Measurements from ENCODE around the gene PRPF6. TPM values are rescaled to one million over a fixed set of nuclear protein-coding genes. Genes with fewer than 3 reads are reported as not detected.

The PRPF6 gene
- total and polyA plus RNA-seq, 2 of the 13 experiments (the other 11 are each of a cell fraction or from before 2014, with no cell fraction given), result 63.7 to 101 TPM

GRCh38 chr20:64042054-64042781 lies 61.3 kb downstream of the PRPF6 start (continued):
- TF ChIP-seq DZIP1 (CRISPR knock-in tag; IDR thresholded peaks at IDR 0.05), result peak; percentile 54; the same call in 1 of the 2 replicates
- no peak; the same call in 1 of the 2 replicates for TF ChIP-seq SATB2 (CRISPR knock-in tag; IDR thresholded peaks at IDR 0.05)
- no peak for TF ChIP-seq ZNF552 (CRISPR knock-in tag; IDR thresholded peaks at IDR 0.05; ENCODE audit: borderline replicate concordance)
- no peak for TF ChIP-seq NFIC (IDR thresholded peaks at IDR 0.05; ENCODE audit: low read length)
- no peak for TF ChIP-seq MLXIP (CRISPR knock-in tag; IDR thresholded peaks at IDR 0.05; ENCODE audit: borderline replicate concordance)
- peak; percentile 28; the same call in 1 of the 2 replicates for TF ChIP-seq ZNF205 (CRISPR knock-in tag; IDR thresholded peaks at IDR 0.05)
- TF ChIP-seq ZFYVE20 (CRISPR knock-in tag; IDR thresholded peaks at IDR 0.05; ENCODE audit: borderline replicate concordance, low read depth), result no peak
- no peak for TF ChIP-seq ZNF17 (CRISPR knock-in tag; IDR thresholded peaks at IDR 0.05)
- TF ChIP-seq MTA1 (CRISPR knock-in tag; IDR thresholded peaks at IDR 0.05; ENCODE audit: borderline replicate concordance), result peak; percentile 88; the same call in 1 of the 2 replicates
- TF ChIP-seq ZNF569 (CRISPR knock-in tag; IDR thresholded peaks at IDR 0.05; ENCODE audit: borderline replicate concordance), result no peak
- no peak for TF ChIP-seq TARDBP (CRISPR knock-in tag; IDR thresholded peaks at IDR 0.05)
- peak; percentile 89 for TF ChIP-seq ZNF790 (CRISPR knock-in tag; IDR thresholded peaks at IDR 0.05; ENCODE audit: borderline replicate concordance)
- peak; percentile 39; the same call in 1 of the 2 replicates for TF ChIP-seq NKX3-1 (CRISPR knock-in tag; IDR thresholded peaks at IDR 0.05)
- TF ChIP-seq CBFB (CRISPR knock-in tag; IDR thresholded peaks at IDR 0.05), result peak; percentile 78; the same call in 1 of the 2 replicates
- 0 out of 2 replicates have a peak, but pooled peaks have one; percentile 38 for TF ChIP-seq KLF13 (CRISPR knock-in tag; IDR thresholded peaks at IDR 0.05)
- TF ChIP-seq ZNF446 (CRISPR knock-in tag; IDR thresholded peaks at IDR 0.05), result peak; percentile 93
- peak; percentile 80; the same call in 1 of the 2 replicates for TF ChIP-seq ZGPAT (CRISPR knock-in tag; IDR thresholded peaks at IDR 0.05)
- TF ChIP-seq ZBTB2 (CRISPR knock-in tag; IDR thresholded peaks at IDR 0.05; ENCODE audit: low read depth), result no peak
- TF ChIP-seq SALL1 (CRISPR knock-in tag; IDR thresholded peaks at IDR 0.05), result peak; percentile 34; the same call in 1 of the 2 replicates
- TF ChIP-seq ZBTB7A (CRISPR knock-in tag; IDR thresholded peaks at IDR 0.05), result peak; percentile 81

Data from HepG2 (cell line).